ENCODE results near the gene PTPRK.

The PTPRK gene

GRCh38 chr6:128171182-128171581, 349.2 kb downstream of the PTPRK start:
- DNase-seq, result no peak

- DNase-seq, result no peak
These were observed 352.2 kb downstream of the PTPRK start for GRCh38 chr6:128168244-128168643.

- no peak for DNase-seq
These were observed 352.8 kb downstream of the PTPRK start for GRCh38 chr6:128167552-128167951.

GRCh38 chr6:128164254-128164653, 356.1 kb downstream of the PTPRK start:
- DNase-seq, result no peak

- DNase-seq, result no peak
These were observed 358.0 kb downstream of the PTPRK start for GRCh38 chr6:128162423-128162822.

GRCh38 chr6:128161839-128162238, 358.6 kb downstream of the PTPRK start:
- DNase-seq, result no peak

GRCh38 chr6:128161263-128161662, 359.1 kb downstream of the PTPRK start:
- no peak for DNase-seq

GRCh38 chr6:128158496-128158895, 361.9 kb downstream of the PTPRK start:
- no peak for DNase-seq

- no peak for DNase-seq
These were observed 363.9 kb downstream of the PTPRK start for GRCh38 chr6:128156321-128157111.

GRCh38 chr6:128155826-128156225, 364.6 kb downstream of the PTPRK start:
- no peak for DNase-seq

- DNase-seq, result no peak
These were observed 367.8 kb downstream of the PTPRK start for GRCh38 chr6:128152551-128152950.

GRCh38 chr6:128150376-128150775, 370.0 kb downstream of the PTPRK start:
- no peak for DNase-seq

- no peak for DNase-seq
These were observed 370.6 kb downstream of the PTPRK start for GRCh38 chr6:128149796-128150195.

- DNase-seq, result no peak
These were observed 376.1 kb downstream of the PTPRK start for GRCh38 chr6:128144320-128144719.

GRCh38 chr6:128141932-128142331, 378.5 kb downstream of the PTPRK start:
- DNase-seq, result no peak

- no peak for DNase-seq
These were observed 380.9 kb downstream of the PTPRK start for GRCh38 chr6:128139519-128139918.

- DNase-seq, result no peak
These were observed 381.7 kb downstream of the PTPRK start for GRCh38 chr6:128138694-128139093.

- no peak for DNase-seq
These were observed 385.1 kb downstream of the PTPRK start for GRCh38 chr6:128135325-128135724.

- no peak for DNase-seq
These were observed 388.8 kb downstream of the PTPRK start for GRCh38 chr6:128131566-128131965.

- DNase-seq, result no peak
These were observed 389.4 kb downstream of the PTPRK start for GRCh38 chr6:128131036-128131435.

- DNase-seq, result no peak
These were observed 390.7 kb downstream of the PTPRK start for GRCh38 chr6:128129679-128130078.

GRCh38 chr6:128127650-128128049, 392.7 kb downstream of the PTPRK start:
- DNase-seq, result no peak

- no peak for DNase-seq
These were observed 395.7 kb downstream of the PTPRK start for GRCh38 chr6:128124713-128125112.

- no peak for DNase-seq
These were observed 398.8 kb downstream of the PTPRK start for GRCh38 chr6:128121610-128122009.

- DNase-seq, result no peak
These were observed 399.2 kb downstream of the PTPRK start for GRCh38 chr6:128121190-128121589.

Data from T-helper 9 cell (primary cell).